CD14-positive monocyte (primary cell): Measurements from ENCODE around the gene KCNG2. TPM values are rescaled to one million over a fixed set of nuclear protein-coding genes. Genes with fewer than 3 reads are reported as not detected.

Experiments
- DNase-seq, 3 donors: peaks; one replicate each; pipeline ENCODE4 v3.0.0-alpha.2; 2011 to 2022
- H2AFZ ChIP-seq: 2 replicates; pipeline ENCODE4 v1.6.0; 2012; ENCODE audit warnings: mild to moderate bottlenecking, low read depth, low read length, inconsistent platforms; ENCODE audit not compliant: insufficient read depth, poor library complexity, severe bottlenecking
- H3K27ac ChIP-seq, 2 donors: 1 replicate in 1 of 2; 2 replicates in 1 of 2; pipeline ENCODE4 v1.5.1; 2012 to 2013; ENCODE audit warnings: low read length in 2 of 2, control low read depth in 1 of 2, inconsistent platforms in 1 of 2, low read depth in 1 of 2, mild to moderate bottlenecking in 1 of 2
- H3K27me3 ChIP-seq, 2 donors: one replicate each; pipeline versions ENCODE4 v1.6.0 to v1.6.1; 2011 to 2013; ENCODE audit warnings: low read length in 2 of 2; ENCODE audit not compliant: control insufficient read depth in 2 of 2, insufficient read depth in 2 of 2
- H3K36me3 ChIP-seq, 2 donors: replicated peaks in 1 of 2; 1 replicate in 1 of 2; 2 replicates in 1 of 2; pipeline versions ENCODE4 v1.5.1 to v1.6.1; 2012 to 2013; ENCODE audit warnings: low read length in 2 of 2, control low read depth in 1 of 2, inconsistent platforms in 1 of 2, mild to moderate bottlenecking in 1 of 2; ENCODE audit not compliant: insufficient read depth in 2 of 2, control insufficient read depth in 1 of 2
- H3K4me1 ChIP-seq, 2 donors: 1 replicate in 1 of 2; 2 replicates in 1 of 2; pipeline versions ENCODE4 v1.5.1 to v1.6.1; 2012 to 2013; ENCODE audit warnings: low read length in 2 of 2, control low read depth in 1 of 2, inconsistent platforms in 1 of 2, mild to moderate bottlenecking in 1 of 2, moderate library complexity in 1 of 2; ENCODE audit not compliant: insufficient read depth in 2 of 2, control insufficient read depth in 1 of 2
- H3K4me2 ChIP-seq: replicated peaks from 2 replicates; pipeline ENCODE3; 2012; ENCODE audit warnings: low read length, moderate library complexity, mild to moderate bottlenecking; ENCODE audit not compliant: poor library complexity, severe bottlenecking; ENCODE audit errors: extremely low read depth
- H3K4me3 ChIP-seq, 3 experiments: fragments of 200-600 bp in 1 of 3; sonication (generic) in 1 of 3; replicated peaks in 1 of 3; 1 replicate in 2 of 3; 2 replicates in 1 of 3; pipeline ENCODE4 v1.5.1; 2011 to 2013; ENCODE audit warnings: low read length in 3 of 3, mild to moderate bottlenecking in 3 of 3, control low read depth in 2 of 3, low read depth in 2 of 3, inconsistent platforms in 1 of 3, moderate library complexity in 1 of 3
- H3K79me2 ChIP-seq: 2 replicates; pipeline ENCODE4 v1.6.0; 2012; ENCODE audit warnings: mild to moderate bottlenecking, control low read depth, inconsistent platforms, low read length, moderate library complexity; ENCODE audit not compliant: insufficient read depth
- H3K9ac ChIP-seq: 2 replicates; pipeline ENCODE4 v1.6.0; 2017; ENCODE audit warnings: low read length, mild to moderate bottlenecking; ENCODE audit not compliant: insufficient read depth, poor library complexity, severe bottlenecking
- H3K9me3 ChIP-seq, 2 donors: replicated peaks in 1 of 2; 1 replicate in 1 of 2; 2 replicates in 1 of 2; pipeline versions ENCODE4 v1.5.1 to v1.6.1; 2012 to 2013; ENCODE audit warnings: low read length in 2 of 2, control low read depth in 1 of 2; ENCODE audit not compliant: control insufficient read depth in 1 of 2, insufficient read depth in 1 of 2
- H4K20me1 ChIP-seq: 2 replicates; pipeline ENCODE4 v1.6.0; 2012; ENCODE audit warnings: mild to moderate bottlenecking, low read length, control low read depth, moderate library complexity; ENCODE audit not compliant: insufficient read depth
- H3K27ac Mint-ChIP-seq, 7 donors: one replicate each; pipeline ENCODE4 v1.8.0; 2020; ENCODE audit warnings: mild to moderate bottlenecking in 7 of 7, mixed read lengths in 7 of 7, moderate library complexity in 6 of 7, inconsistent platforms in 2 of 7
- H3K27me3 Mint-ChIP-seq, 3 donors: one replicate each; pipeline ENCODE4 v1.8.0; 2021 to 2022; ENCODE audit warnings: low read depth in 3 of 3, mild to moderate bottlenecking in 3 of 3, mixed read lengths in 3 of 3, moderate library complexity in 3 of 3, inconsistent platforms in 1 of 3
- H3K36me3 Mint-ChIP-seq, 2 donors: one replicate each; pipeline ENCODE4 v1.8.0; 2020; ENCODE audit warnings: mixed read lengths in 2 of 2, inconsistent platforms in 1 of 2, mild to moderate bottlenecking in 1 of 2
- H3K4me1 Mint-ChIP-seq: one replicate; pipeline ENCODE4 v1.8.0; 2020; ENCODE audit warnings: mild to moderate bottlenecking, mixed read lengths
- H3K4me3 Mint-ChIP-seq, 2 donors: one replicate each; pipeline ENCODE4 v1.8.0; 2020; ENCODE audit warnings: mild to moderate bottlenecking in 2 of 2, mixed read lengths in 2 of 2, moderate library complexity in 1 of 2
- H3K9me3 Mint-ChIP-seq, 7 donors: one replicate each; pipeline ENCODE4 v1.8.0; 2020 to 2022; ENCODE audit warnings: mixed read lengths in 7 of 7, mild to moderate bottlenecking in 6 of 7, moderate library complexity in 6 of 7, inconsistent platforms in 2 of 7
- WGBS: methylation state at CpG from one replicate; pipeline ENCODE4 v1.1.5; 2013; ENCODE audit warnings: missing lambda C conversion rate; ENCODE audit not compliant: insufficient coverage; 5-methylcytosine and 5-hydroxymethylcytosine counted together
- intact Hi-C, 2 donors: fragments of 100-400 bp; cut with micrococcal nuclease; formaldehyde crosslinking; loops; one replicate each; pipeline versions ENCODE4 v1.15.0 to v1.15.1; 2023
- polyA plus RNA-seq, 3 donors: library from polyadenylated mRNA; depleted of rRNA in 1 of 3; unstranded in 2 of 3; stranded (reverse) in 1 of 3; fragments of 300-500 nt in 2 of 3; fragments of >200 nt in 1 of 3; fragmentation: Illumina TruSeq in 2 of 3; gene quantifications; 1 replicate in 2 of 3; 2 replicates in 1 of 3; pipeline ENCODE4 v1.2.3, GENCODE V29; 2012 to 2021
- TF ChIP-seq, protein P1 (sequence below): fragments of 200-600 bp; IDR thresholded peaks from one replicate; pipeline ENCODE4 v1.8.0; 2022; ENCODE audit warnings: antibody characterized with exemption, mild to moderate bottlenecking

KCNG2 gene
- polyA plus RNA-seq, 3 donors = 0.04 TPM; not detected in 2

- Mint-ChIP-seq H3K4me1 (peaks cover 4% of the 10 kb centered on the region), H3K27ac (peak overlapping the region in 3 of 7 donors; percentile 33 to 62 (median 56)), H3K9me3 (peaks cover 6 to 19% (median 17%) of the 10 kb centered on the region in 7 donors), H3K36me3 (no peaks in the 10 kb centered on the region), H3K4me3 (no peak overlapping the region), H3K27me3 (peaks cover 0 to 3% (median 1%) of the 10 kb centered on the region in 3 donors)
- H3K4me2 ChIP-seq = no peak overlapping the region
- no peak overlapping the region for H3K9ac ChIP-seq
- no peak overlapping the region for H2AFZ ChIP-seq
- H3K27me3 ChIP-seq = no peaks in the 10 kb centered on the region
- H3K4me3 ChIP-seq = no peak overlapping the region
- H3K79me2 ChIP-seq = no peaks in the 10 kb centered on the region
- DNase-seq = no peak
- H3K4me1 ChIP-seq = no peaks in the 10 kb centered on the region
- TF ChIP-seq, protein P1, sequence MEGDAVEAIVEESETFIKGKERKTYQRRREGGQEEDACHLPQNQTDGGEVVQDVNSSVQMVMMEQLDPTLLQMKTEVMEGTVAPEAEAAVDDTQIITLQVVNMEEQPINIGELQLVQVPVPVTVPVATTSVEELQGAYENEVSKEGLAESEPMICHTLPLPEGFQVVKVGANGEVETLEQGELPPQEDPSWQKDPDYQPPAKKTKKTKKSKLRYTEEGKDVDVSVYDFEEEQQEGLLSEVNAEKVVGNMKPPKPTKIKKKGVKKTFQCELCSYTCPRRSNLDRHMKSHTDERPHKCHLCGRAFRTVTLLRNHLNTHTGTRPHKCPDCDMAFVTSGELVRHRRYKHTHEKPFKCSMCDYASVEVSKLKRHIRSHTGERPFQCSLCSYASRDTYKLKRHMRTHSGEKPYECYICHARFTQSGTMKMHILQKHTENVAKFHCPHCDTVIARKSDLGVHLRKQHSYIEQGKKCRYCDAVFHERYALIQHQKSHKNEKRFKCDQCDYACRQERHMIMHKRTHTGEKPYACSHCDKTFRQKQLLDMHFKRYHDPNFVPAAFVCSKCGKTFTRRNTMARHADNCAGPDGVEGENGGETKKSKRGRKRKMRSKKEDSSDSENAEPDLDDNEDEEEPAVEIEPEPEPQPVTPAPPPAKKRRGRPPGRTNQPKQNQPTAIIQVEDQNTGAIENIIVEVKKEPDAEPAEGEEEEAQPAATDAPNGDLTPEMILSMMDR = no peak
- intact Hi-C loops = no loop called here
- no peak overlapping the region for H3K27ac ChIP-seq
- H3K36me3 ChIP-seq = no peaks in the 10 kb centered on the region
- peaks cover 10 to 25% of the 10 kb centered on the region in 2 donors for H3K9me3 ChIP-seq
- H4K20me1 ChIP-seq = no peaks in the 10 kb centered on the region
- 93% methylated on average over 17 of the region's 24 CpGs for WGBS
Observed at GRCh38 chr18:79874553-79875530, 77.1 kb downstream of the KCNG2 start.

- Histone ChIP-seq H3K4me3 (no peak overlapping the region), H2AFZ (no peak overlapping the region), H3K9ac (no peak overlapping the region), H3K79me2 (no peaks in the 10 kb centered on the region), H3K27ac (no peak overlapping the region), H4K20me1 (no peaks in the 10 kb centered on the region), H3K27me3 (no peaks in the 10 kb centered on the region), H3K4me1 (no peaks in the 10 kb centered on the region), H3K9me3 (peaks cover 11 to 21% of the 10 kb centered on the region in 2 donors), H3K4me2 (no peak overlapping the region), H3K36me3 (no peaks in the 10 kb centered on the region)
- H3K36me3 Mint-ChIP-seq = no peaks in the 10 kb centered on the region
- peaks cover 4% of the 10 kb centered on the region for H3K4me1 Mint-ChIP-seq
- peaks cover 1 to 3% (median 2%) of the 10 kb centered on the region in 3 donors for H3K27me3 Mint-ChIP-seq
- intact Hi-C loops = no loop called here
- 98% methylated on average over 13 of the region's 15 CpGs for WGBS
- no peak overlapping the region for H3K4me3 Mint-ChIP-seq
- H3K9me3 Mint-ChIP-seq = peaks cover 7 to 19% (median 17%) of the 10 kb centered on the region in 7 donors
- H3K27ac Mint-ChIP-seq = peak overlapping the region in 1 of 7 donors; percentile 33
- TF ChIP-seq, protein P1 = no peak
- DNase-seq = no peak
Observed at GRCh38 chr18:79875531-79875919, 77.8 kb downstream of the KCNG2 start.
